Measurements from ENCODE around the gene DOCK6.

DOCK6 gene

DNA sequence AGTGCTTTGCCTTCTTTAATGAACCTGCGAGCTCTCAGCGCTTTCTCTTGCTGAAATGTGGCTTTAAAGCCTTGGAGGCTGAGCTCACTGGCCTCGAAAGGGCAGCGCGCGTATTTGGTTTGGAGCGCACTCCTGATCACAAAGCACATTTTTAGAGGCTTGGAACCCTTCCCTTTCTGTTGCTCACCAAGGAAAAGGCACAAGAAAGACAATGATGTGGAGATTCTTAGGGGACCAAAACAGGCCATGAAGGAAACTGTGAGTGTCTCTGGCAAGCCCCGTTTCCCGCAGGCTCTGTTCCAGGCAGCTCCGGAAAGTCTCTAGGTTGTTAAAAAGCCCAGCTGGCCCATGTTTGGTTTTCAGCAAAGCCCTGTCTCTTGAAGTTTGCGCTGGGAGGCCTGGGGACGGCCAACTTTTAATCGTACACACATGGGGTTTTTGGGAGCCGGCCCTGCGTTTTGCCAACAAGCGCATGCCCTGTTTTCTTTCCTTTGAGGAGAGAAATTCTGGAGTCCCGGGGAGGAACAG, 97.4 kb downstream of the DOCK6 start:
- no peak for TF ChIP-seq POLR2AphosphoS5 (IDR thresholded peaks at IDR 0.05; ENCODE audit: low read depth, low read length)
- TF ChIP-seq, protein P1, sequence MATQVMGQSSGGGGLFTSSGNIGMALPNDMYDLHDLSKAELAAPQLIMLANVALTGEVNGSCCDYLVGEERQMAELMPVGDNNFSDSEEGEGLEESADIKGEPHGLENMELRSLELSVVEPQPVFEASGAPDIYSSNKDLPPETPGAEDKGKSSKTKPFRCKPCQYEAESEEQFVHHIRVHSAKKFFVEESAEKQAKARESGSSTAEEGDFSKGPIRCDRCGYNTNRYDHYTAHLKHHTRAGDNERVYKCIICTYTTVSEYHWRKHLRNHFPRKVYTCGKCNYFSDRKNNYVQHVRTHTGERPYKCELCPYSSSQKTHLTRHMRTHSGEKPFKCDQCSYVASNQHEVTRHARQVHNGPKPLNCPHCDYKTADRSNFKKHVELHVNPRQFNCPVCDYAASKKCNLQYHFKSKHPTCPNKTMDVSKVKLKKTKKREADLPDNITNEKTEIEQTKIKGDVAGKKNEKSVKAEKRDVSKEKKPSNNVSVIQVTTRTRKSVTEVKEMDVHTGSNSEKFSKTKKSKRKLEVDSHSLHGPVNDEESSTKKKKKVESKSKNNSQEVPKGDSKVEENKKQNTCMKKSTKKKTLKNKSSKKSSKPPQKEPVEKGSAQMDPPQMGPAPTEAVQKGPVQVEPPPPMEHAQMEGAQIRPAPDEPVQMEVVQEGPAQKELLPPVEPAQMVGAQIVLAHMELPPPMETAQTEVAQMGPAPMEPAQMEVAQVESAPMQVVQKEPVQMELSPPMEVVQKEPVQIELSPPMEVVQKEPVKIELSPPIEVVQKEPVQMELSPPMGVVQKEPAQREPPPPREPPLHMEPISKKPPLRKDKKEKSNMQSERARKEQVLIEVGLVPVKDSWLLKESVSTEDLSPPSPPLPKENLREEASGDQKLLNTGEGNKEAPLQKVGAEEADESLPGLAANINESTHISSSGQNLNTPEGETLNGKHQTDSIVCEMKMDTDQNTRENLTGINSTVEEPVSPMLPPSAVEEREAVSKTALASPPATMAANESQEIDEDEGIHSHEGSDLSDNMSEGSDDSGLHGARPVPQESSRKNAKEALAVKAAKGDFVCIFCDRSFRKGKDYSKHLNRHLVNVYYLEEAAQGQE (IDR thresholded peaks at IDR 0.05; ENCODE audit: insufficient read depth in 1 of 2, low read depth in 2 of 2, low read length in 2 of 2), result no peak
- TF ChIP-seq SIN3A (IDR thresholded peaks at IDR 0.05; ENCODE audit: borderline replicate concordance, insufficient read depth, low read length), result no peak
- TF ChIP-seq TAF1 (IDR thresholded peaks at IDR 0.05; ENCODE audit: borderline replicate concordance, insufficient read depth, low read length), result no peak
- TF ChIP-seq FOXP2 (optimal IDR thresholded peaks at IDR 0.05; ENCODE audit: borderline replicate concordance, extremely low read depth, extremely low read length, insufficient read depth), result no peak

DNA sequence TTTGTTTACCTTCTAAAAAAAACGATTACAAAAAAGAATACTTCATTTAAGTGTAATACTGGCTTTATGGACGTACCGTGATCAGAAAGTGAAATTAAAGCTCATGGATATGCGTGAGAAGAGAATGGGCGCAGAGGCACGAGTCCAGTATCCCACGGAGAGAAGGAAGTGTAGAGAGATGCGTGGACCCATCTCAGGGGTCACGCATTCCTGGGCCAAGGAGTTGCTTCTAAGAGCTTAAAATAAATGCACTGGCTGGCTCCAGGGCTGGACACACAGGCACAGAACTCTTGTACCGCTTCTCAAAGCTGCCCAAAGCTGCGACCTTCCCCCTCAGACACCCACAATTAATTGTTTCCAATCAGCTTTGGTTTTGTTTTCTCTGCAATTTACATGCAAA, 98.0 kb downstream of the DOCK6 start:
- no peak for TF ChIP-seq FOXP2 (optimal IDR thresholded peaks at IDR 0.05; ENCODE audit: borderline replicate concordance, extremely low read depth, extremely low read length, insufficient read depth)
- TF ChIP-seq TAF1 (IDR thresholded peaks at IDR 0.05; ENCODE audit: borderline replicate concordance, insufficient read depth, low read length), result no peak
- TF ChIP-seq POLR2AphosphoS5 (IDR thresholded peaks at IDR 0.05; ENCODE audit: low read depth, low read length), result no peak
- TF ChIP-seq, protein P1 (IDR thresholded peaks at IDR 0.05; ENCODE audit: insufficient read depth in 1 of 2, low read depth in 2 of 2, low read length in 2 of 2), result no peak
- TF ChIP-seq SIN3A (IDR thresholded peaks at IDR 0.05; ENCODE audit: borderline replicate concordance, insufficient read depth, low read length), result no peak

DNA sequence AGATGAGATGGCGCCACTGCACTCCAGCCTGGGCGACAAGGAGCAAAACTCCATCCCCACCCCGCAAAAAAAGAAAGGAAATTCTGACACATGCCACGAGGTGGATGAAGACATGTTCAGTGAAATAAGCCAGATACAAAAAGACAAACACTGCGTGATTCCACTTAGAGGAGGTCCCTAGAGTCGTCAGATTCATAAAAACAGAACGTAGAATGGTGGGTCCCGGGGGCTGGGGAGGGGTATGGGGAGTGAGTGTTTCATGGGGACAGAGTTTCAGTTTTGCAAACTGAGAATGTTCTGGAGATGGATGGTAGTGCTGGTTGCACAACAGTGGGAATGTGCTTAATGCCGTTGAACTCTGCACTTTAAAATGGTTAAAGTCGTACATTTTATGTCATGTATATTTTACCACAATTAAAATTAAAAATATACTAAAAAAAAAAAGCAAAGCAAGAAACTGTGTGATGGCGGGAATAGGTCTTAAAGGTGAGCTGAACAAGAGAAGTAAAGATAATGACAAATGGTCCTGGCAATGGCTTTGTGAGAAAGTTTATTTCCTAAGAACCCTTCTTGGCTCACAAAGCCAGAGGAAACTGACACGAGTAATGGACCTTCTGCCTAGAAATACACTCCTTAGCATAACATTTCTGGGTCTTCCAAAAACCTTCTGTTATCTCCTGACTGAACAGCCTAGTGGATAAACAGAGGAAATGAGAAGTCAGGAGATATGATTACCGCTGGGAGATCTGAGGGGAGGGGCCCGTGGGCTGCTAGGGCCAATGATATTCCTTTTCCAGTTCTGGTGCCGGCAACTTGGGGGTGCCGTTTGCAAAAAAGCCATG, 102.5 kb downstream of the DOCK6 start:
- no peak for TF ChIP-seq TAF1 (IDR thresholded peaks at IDR 0.05; ENCODE audit: borderline replicate concordance, insufficient read depth, low read length)
- no peak for TF ChIP-seq FOXP2 (optimal IDR thresholded peaks at IDR 0.05; ENCODE audit: borderline replicate concordance, extremely low read depth, extremely low read length, insufficient read depth)
- no peak for TF ChIP-seq SIN3A (IDR thresholded peaks at IDR 0.05; ENCODE audit: borderline replicate concordance, insufficient read depth, low read length)
- TF ChIP-seq POLR2AphosphoS5 (IDR thresholded peaks at IDR 0.05; ENCODE audit: low read depth, low read length), result no peak
- TF ChIP-seq, protein P1 (IDR thresholded peaks at IDR 0.05; ENCODE audit: insufficient read depth in 1 of 2, low read depth in 2 of 2, low read length in 2 of 2), result no peak

DNA sequence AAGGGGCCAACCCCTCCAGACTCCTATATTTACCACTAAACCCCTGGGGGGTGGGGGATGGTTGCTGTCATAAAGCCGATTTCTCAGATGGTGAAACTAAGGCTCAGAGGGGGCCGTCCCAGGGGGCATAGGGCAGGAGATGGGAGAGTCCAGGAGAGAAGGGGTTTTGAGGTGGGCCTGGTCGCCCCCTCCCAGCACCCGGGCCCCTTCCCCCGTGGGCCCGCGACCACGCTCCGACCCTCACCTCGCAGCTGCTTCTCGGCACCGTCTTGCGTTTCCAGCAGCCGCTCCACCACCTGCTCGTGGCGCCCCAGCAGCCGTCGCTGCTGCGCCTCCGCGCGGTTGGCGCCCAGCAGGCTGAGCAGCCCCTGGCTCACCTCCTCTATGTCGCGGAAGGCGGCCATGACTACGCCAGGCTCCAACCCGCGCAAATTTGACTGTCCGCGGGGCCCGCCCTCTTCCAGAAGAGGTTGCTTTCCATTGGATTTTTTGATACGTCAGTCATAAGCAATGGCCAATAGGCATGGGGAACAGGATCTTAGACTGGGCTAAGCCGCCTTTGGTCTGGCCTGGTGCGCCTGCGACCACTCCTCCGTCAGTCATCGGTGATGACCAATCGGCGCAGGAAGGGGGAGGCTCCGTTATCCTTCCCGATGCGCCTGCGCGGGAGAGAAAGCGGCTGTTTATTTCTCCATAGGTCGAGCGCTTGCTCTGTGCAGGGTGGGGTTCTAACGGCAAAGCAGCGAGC, 106.8 kb downstream of the DOCK6 start, which contains the start of gene SPC24:
Gene SPC24 (minus strand): TSS at position 410 of the 748 bp plus-strand sequence. CDS start 6 bp downstream, at position 404.
- TF ChIP-seq, protein P1 (IDR thresholded peaks at IDR 0.05; ENCODE audit: insufficient read depth in 1 of 2, low read depth in 2 of 2, low read length in 2 of 2), result peak in 1 of 2 experiments; percentile 65; a peak in 2 of 4 replicates
- peak; percentile 33 for TF ChIP-seq FOXP2 (optimal IDR thresholded peaks at IDR 0.05; ENCODE audit: borderline replicate concordance, extremely low read depth, extremely low read length, insufficient read depth)
- TF ChIP-seq POLR2AphosphoS5 (IDR thresholded peaks at IDR 0.05; ENCODE audit: low read depth, low read length), result peak; percentile 92
- peak; percentile 79; the same call in 1 of the 2 replicates for TF ChIP-seq SIN3A (IDR thresholded peaks at IDR 0.05; ENCODE audit: borderline replicate concordance, insufficient read depth, low read length)
- peak; percentile 97 for TF ChIP-seq TAF1 (IDR thresholded peaks at IDR 0.05; ENCODE audit: borderline replicate concordance, insufficient read depth, low read length)
